ENCODE measurements around the gene DBN1.

DNA sequence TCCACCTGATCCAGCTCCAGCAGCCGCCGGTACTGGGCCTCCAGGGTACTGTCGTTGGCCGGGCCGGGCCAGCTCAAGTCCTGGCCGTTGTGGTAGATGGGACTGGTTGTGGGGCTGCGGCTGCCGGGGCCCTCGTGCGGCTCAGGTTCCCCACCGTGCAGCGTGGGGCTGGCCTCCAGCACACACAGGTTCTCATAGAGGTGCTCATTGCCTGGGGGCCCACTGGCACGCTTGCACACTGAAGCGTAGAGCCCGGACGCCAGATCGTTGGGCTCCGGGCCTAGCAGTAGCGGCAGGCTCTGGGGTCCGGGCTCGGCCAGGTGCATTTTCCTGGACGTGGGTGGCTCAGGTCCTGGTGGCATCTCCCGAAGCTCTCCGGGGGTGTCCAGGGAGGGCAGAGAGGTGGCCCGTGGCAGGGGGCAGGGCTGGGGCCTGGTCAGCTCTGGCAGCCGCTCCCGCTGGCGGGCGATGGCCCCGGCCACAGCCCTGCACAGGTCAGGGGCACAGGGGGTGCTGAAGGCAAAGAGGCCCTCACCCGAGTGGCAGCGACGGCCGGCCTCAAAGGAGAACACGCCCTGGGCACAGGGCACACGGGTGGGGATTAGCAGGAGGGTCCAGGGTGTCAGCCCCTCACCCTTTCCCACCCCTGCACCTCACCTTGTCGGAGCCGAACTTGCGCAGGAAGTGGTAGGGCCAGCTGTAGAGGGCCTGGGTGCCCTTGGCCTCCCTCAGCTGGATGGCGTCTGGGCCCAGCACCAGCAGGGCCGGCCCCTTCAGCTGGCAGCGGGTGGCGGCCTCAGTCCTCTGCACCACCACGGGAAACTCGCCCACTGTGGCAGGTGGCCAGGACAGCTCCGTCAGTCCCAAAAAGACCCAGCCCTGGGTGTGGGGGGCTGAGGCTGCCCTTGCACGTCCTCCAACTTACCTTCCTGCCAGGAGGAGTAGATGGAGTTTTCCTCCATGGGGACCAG, 30.9 kb upstream of the DBN1 start:
- TF ChIP-seq, protein P1, sequence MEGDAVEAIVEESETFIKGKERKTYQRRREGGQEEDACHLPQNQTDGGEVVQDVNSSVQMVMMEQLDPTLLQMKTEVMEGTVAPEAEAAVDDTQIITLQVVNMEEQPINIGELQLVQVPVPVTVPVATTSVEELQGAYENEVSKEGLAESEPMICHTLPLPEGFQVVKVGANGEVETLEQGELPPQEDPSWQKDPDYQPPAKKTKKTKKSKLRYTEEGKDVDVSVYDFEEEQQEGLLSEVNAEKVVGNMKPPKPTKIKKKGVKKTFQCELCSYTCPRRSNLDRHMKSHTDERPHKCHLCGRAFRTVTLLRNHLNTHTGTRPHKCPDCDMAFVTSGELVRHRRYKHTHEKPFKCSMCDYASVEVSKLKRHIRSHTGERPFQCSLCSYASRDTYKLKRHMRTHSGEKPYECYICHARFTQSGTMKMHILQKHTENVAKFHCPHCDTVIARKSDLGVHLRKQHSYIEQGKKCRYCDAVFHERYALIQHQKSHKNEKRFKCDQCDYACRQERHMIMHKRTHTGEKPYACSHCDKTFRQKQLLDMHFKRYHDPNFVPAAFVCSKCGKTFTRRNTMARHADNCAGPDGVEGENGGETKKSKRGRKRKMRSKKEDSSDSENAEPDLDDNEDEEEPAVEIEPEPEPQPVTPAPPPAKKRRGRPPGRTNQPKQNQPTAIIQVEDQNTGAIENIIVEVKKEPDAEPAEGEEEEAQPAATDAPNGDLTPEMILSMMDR (IDR thresholded peaks at IDR 0.05): no peak
- TF ChIP-seq POLR2AphosphoS5 (IDR thresholded peaks at IDR 0.05) (no peak), EP300 (IDR thresholded peaks at IDR 0.05; ENCODE audit: low read depth) (no peak)

Data from transverse colon (tissue), 4 donors.